Suprapubic skin (tissue), 4 donors: ENCODE data around the gene GRIN2A. TPM values are rescaled to one million over a fixed set of nuclear protein-coding genes. Genes with fewer than 3 reads are reported as not detected.

Experiments used
- DNase-seq, 2 donors: peaks; one replicate each; pipeline ENCODE4 v3.0.0-alpha.2; 2019; ENCODE audit warnings: low spot score in 2 of 2
- H3K27ac ChIP-seq: fragments of 200-600 bp; sonication (generic); one replicate; pipeline ENCODE4 v1.5.1; 2019
- H3K27me3 ChIP-seq: fragments of 200-600 bp; sonication (generic); one replicate; pipeline ENCODE4 v1.5.1; 2019
- H3K36me3 ChIP-seq: fragments of 200-600 bp; sonication (generic); one replicate; pipeline ENCODE4 v1.5.1; 2019
- H3K4me1 ChIP-seq: fragments of 200-600 bp; sonication (generic); one replicate; pipeline ENCODE4 v1.5.1; 2019
- H3K4me3 ChIP-seq: fragments of 200-600 bp; sonication (generic); one replicate; pipeline ENCODE4 v1.5.1; 2019; ENCODE audit warnings: mild to moderate bottlenecking
- H3K9me3 ChIP-seq: fragments of 200-600 bp; sonication (generic); one replicate; pipeline ENCODE4 v1.5.1; 2019
- CTCF ChIP-seq, 2 donors: fragments of 200-600 bp in 1 of 2; fragments of 450-650 bp in 1 of 2; sonication (generic) in 1 of 2; IDR thresholded peaks; one replicate each; pipeline ENCODE4 v1.5.1; 2016 to 2019; ENCODE audit warnings: antibody characterized with exemption in 2 of 2, mild to moderate bottlenecking in 1 of 2, moderate library complexity in 1 of 2
- EP300 ChIP-seq: sonication (generic); formaldehyde crosslinking; IDR thresholded peaks from one replicate; pipeline ENCODE4 v1.6.1; 2017; ENCODE audit warnings: antibody characterized with exemption
- POLR2A ChIP-seq, 2 donors: fragments of 450-650 bp; IDR thresholded peaks; one replicate each; pipeline ENCODE4 v1.6.1; 2017; ENCODE audit warnings: antibody characterized with exemption in 2 of 2, mild to moderate bottlenecking in 2 of 2, moderate library complexity in 2 of 2
- POLR2AphosphoS5 ChIP-seq, 3 donors: sonication (generic); formaldehyde crosslinking; IDR thresholded peaks; one replicate each; pipeline ENCODE4 v1.6.1; 2017; ENCODE audit warnings: antibody characterized with exemption in 3 of 3
- WGBS: methylation state at CpG from one replicate; pipeline ENCODE4 v1.1.5; 2018; 5-methylcytosine and 5-hydroxymethylcytosine counted together
- total RNA-seq, 4 donors: library from RNA; depleted of rRNA; stranded (reverse); fragments of >200 nt; gene quantifications; one replicate each; pipeline ENCODE4 v1.1.0, GENCODE V29; 2016

The GRIN2A gene
- total RNA-seq, 4 donors from 2014 or later: 0.08 to 5.4 (median 1.3) TPM

- no peak for DNase-seq
- no peak overlapping the region for H3K4me3 ChIP-seq
- WGBS: 47% methylated on average over 4 of the region's 4 CpGs
- no peaks in the 10 kb centered on the region for H3K27me3 ChIP-seq
- H3K9me3 ChIP-seq: no peaks in the 10 kb centered on the region
- TF ChIP-seq POLR2AphosphoS5 (IDR thresholded peaks at IDR 0.05) (no peak), POLR2A (IDR thresholded peaks at IDR 0.05) (no peak), CTCF (IDR thresholded peaks at IDR 0.05) (no peak), EP300 (no peak)
- no peak overlapping the region for H3K27ac ChIP-seq
- no peaks in the 10 kb centered on the region for H3K4me1 ChIP-seq
- no peaks in the 10 kb centered on the region for H3K36me3 ChIP-seq
Measured at GRCh38 chr16:10114409-10114808, 67.8 kb downstream of the GRIN2A start.

- no peaks in the 10 kb centered on the region for H3K4me1 ChIP-seq
- WGBS: 77% methylated on average over 5 of the region's 7 CpGs
- no peak overlapping the region for H3K27ac ChIP-seq
- H3K9me3 ChIP-seq: no peaks in the 10 kb centered on the region
- H3K36me3 ChIP-seq: no peaks in the 10 kb centered on the region
- H3K27me3 ChIP-seq: no peaks in the 10 kb centered on the region
- TF ChIP-seq EP300 (no peak), CTCF (IDR thresholded peaks at IDR 0.05) (no peak), POLR2AphosphoS5 (IDR thresholded peaks at IDR 0.05) (no peak), POLR2A (IDR thresholded peaks at IDR 0.05) (no peak)
- H3K4me3 ChIP-seq: no peak overlapping the region
- no peak for DNase-seq
Measured at GRCh38 chr16:10113248-10113647, 69.0 kb downstream of the GRIN2A start.

- Histone ChIP-seq H3K4me3 (no peak overlapping the region), H3K27ac (no peak overlapping the region), H3K36me3 (no peaks in the 10 kb centered on the region), H3K9me3 (no peaks in the 10 kb centered on the region), H3K4me1 (no peaks in the 10 kb centered on the region), H3K27me3 (no peaks in the 10 kb centered on the region)
- WGBS: 100% methylated on average over 1 of the region's 5 CpGs
- DNase-seq: no peak
- TF ChIP-seq CTCF (IDR thresholded peaks at IDR 0.05) (no peak), EP300 (no peak)
Measured at GRCh38 chr16:10112021-10112420, 70.2 kb downstream of the GRIN2A start.

GRCh38 chr16:10111156-10111761 lies 71.0 kb downstream of the GRIN2A start:
- Histone ChIP-seq H3K27ac (no peak overlapping the region), H3K27me3 (no peaks in the 10 kb centered on the region), H3K4me1 (no peaks in the 10 kb centered on the region), H3K36me3 (no peaks in the 10 kb centered on the region), H3K4me3 (no peak overlapping the region), H3K9me3 (no peaks in the 10 kb centered on the region)
- no peak for DNase-seq
- TF ChIP-seq POLR2AphosphoS5 (IDR thresholded peaks at IDR 0.05) (no peak), POLR2A (IDR thresholded peaks at IDR 0.05) (no peak), EP300 (no peak), CTCF (IDR thresholded peaks at IDR 0.05) (no peak)
- WGBS: 88% methylated on average over 25 of the region's 26 CpGs

GRCh38 chr16:10110552-10110951 lies 71.7 kb downstream of the GRIN2A start:
- TF ChIP-seq POLR2A (IDR thresholded peaks at IDR 0.05) (no peak), EP300 (no peak), POLR2AphosphoS5 (IDR thresholded peaks at IDR 0.05) (no peak), CTCF (IDR thresholded peaks at IDR 0.05) (no peak)
- H3K4me1 ChIP-seq: no peaks in the 10 kb centered on the region
- no peaks in the 10 kb centered on the region for H3K36me3 ChIP-seq
- H3K27ac ChIP-seq: no peak overlapping the region
- H3K9me3 ChIP-seq: no peaks in the 10 kb centered on the region
- no peaks in the 10 kb centered on the region for H3K27me3 ChIP-seq
- H3K4me3 ChIP-seq: no peak overlapping the region
- DNase-seq: no peak
- 63% methylated on average over 4 of the region's 4 CpGs for WGBS
